Measurements from ENCODE around the gene ZCCHC12.

Gene ZCCHC12

GRCh38 chrX:118872102-118872566 is 48.5 kb downstream of the ZCCHC12 start:
- no peak for DNase-seq
